HG03108 (cell line): Measurements from ENCODE around the gene KNDC1.
"Not testable (repeated sequence)": the region's sequence is repeated elsewhere in the genome, so short reads cannot be mapped to it uniquely, and the experiment has no call there.

Source experiments
- ATAC-seq: cut with Tn5 transposase; IDR thresholded peaks from one replicate; pipeline ENCODE4 v1.9.1; 2021; ENCODE audit warnings: moderate library complexity; ENCODE audit not compliant: unreplicated experiment

KNDC1 gene

DNA sequence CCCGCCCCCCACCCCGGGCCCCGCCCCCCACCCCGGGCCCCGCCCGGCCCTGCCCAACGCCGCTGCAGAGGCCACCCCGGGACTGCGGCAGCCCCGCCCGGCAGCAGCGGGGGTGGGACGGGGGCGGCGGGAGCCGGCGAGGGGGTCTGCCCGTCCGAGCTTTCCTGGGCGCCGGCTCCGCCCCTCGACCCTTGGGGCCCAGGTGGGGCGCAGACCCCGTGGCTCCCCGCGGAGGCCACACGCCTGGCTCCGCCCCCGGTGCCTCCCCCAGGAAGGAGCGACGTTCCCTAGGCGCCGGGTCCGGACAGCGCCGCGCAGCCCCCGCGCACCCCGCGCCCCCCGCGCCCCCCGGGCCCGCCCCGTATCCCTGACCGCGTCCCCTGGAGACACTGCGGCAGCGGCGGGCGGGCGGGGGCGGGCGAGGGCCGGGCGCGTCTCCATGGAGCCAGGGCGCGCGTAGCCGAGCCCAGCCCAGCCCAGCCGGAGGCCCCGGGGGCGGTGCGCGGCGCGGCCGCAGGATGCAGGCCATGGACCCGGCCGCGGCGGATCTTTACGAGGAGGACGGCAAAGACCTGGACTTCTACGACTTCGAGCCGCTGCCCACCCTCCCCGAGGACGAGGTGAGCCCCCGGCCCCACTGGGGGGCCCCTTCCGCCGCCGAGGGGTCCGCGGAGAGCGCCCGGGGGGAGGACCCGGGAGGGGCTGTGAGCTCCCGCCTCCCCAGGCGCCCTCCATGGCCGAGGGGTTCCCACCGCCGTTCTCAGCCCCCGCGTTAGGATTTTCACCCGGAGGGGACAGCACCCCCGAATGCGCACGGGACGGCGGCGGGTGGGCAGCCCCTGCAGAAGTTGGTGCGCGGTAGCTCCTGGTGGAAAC lies at the start of gene KNDC1:
TSS of gene KNDC1 (plus strand) at position 270 of the 876 bp plus-strand sequence. CDS start at position 519, 249 bp downstream.
- no peak for ATAC-seq

DNA sequence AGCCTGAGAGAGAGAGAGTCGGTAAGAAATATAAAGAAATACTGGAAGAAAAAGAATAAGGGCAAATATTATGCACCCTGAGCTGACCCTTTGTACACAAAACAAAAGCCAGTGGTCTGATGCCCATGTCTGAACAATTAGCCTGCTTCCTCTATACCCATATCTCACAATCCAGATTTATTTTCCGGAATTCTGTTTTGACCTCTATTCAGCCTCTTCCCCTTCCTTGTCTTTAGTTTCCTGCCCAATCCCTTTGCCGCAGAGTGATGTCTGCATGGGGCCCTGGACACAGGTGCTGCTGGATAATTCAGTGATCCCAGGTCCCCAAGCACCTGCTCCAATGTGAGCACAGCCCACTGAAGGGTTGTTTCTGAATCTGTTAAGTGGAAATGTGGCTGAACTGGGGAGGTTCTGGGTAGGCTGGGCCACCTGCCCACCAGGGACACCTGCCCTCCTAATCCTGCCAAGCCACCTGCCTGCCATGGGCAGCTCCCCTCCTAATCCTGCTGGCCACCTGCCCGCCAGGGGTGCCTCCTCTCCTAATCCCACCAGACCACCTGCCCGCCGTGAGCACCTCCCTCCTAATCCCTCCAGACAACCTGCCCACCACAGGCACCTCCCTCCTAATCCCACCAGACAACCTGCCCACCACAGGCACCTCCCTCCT lies 49.3 kb upstream of the KNDC1 start:
- no peak for ATAC-seq

DNA sequence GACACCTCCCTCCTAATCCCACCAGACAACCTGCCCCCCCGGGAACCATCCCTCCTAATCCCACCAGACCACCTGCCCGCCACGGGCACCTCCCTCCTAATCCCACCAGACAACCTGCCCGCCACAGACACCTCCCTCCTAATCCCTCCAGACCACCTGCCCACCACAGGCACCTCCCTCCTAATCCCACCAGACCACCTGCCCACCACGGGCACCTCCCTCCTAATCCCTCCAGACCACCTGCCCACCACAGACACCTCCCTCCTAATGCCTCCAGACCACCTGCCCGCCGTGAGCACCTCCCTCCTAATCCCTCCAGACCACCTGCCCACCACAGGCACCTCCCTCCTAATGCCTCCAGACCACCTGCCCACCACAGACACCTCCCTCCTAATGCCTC lies 48.4 kb upstream of the KNDC1 start:
- ATAC-seq, result not testable (repeated sequence)

DNA sequence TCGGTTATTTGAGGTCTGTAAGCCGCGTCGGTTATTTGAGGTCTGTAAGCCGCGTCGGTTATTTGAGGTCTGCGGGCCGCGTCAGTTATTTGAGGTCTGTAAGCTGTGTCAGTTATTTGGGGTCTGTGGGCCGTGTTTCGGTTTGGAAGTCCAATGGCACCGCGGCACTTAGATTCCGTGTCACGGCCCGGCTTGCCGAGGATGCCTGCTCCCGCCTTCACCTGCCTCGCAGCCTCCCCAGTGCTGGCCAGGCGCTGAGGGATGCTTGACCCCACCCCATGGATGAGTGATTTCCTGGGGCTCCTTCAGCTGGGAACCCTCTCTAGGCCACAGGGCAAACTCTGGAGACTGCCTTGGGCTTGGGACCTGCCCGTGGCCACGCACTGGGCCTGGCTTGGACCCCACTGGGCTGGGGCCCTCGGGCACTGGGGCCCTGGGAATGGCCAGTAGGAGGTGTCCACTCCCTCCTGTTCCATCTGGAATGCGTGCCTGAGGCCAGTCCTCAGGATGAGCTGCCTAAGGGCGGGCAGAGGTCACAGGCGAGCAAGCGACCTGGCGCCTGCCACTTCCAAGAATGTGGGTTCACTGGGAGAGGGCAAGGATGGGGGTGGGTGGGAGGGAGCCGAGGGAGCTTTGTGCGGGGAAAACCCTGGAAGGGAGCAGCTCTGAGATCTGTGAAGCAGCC lies 46.7 kb upstream of the KNDC1 start:
- no peak for ATAC-seq

DNA sequence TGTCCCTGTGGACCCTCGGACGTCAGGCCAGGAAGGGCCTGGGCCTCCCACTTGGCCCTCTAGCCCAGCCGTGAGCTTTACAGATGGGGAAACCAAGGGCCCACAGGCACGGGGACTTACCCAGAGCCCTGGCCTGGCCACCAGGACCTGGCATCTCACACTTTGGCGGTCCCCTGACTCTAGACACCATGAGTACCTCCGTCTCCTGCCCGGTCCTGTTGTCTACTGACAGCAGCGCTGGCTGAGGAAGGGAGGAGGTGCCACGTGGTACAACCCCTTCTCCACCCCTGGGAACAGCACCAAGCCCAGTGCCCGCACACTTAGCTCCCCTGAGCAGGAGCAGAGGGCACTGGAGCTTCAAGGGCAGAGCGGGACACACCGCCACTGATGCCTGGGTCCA lies 46.2 kb upstream of the KNDC1 start:
- ATAC-seq, result no peak

- ATAC-seq, result no peak
Measured at GRCh38 chr10:133114251-133114650, 45.8 kb upstream of the KNDC1 start.

- ATAC-seq, result no peak
Measured at GRCh38 chr10:133114726-133115452, 45.1 kb upstream of the KNDC1 start.

- ATAC-seq, result no peak
Measured at GRCh38 chr10:133115453-133115842, 44.6 kb upstream of the KNDC1 start.

- ATAC-seq, result no peak
Measured at GRCh38 chr10:133115976-133116375, 44.0 kb upstream of the KNDC1 start.

- ATAC-seq, result no peak
Measured at GRCh38 chr10:133116455-133116854, 43.6 kb upstream of the KNDC1 start.

- ATAC-seq, result no peak
Measured at GRCh38 chr10:133117036-133117687, 42.9 kb upstream of the KNDC1 start.

- no peak for ATAC-seq
Measured at GRCh38 chr10:133117688-133118071, 42.3 kb upstream of the KNDC1 start.

GRCh38 chr10:133121479-133121878 lies 38.5 kb upstream of the KNDC1 start:
- no peak for ATAC-seq

DNA sequence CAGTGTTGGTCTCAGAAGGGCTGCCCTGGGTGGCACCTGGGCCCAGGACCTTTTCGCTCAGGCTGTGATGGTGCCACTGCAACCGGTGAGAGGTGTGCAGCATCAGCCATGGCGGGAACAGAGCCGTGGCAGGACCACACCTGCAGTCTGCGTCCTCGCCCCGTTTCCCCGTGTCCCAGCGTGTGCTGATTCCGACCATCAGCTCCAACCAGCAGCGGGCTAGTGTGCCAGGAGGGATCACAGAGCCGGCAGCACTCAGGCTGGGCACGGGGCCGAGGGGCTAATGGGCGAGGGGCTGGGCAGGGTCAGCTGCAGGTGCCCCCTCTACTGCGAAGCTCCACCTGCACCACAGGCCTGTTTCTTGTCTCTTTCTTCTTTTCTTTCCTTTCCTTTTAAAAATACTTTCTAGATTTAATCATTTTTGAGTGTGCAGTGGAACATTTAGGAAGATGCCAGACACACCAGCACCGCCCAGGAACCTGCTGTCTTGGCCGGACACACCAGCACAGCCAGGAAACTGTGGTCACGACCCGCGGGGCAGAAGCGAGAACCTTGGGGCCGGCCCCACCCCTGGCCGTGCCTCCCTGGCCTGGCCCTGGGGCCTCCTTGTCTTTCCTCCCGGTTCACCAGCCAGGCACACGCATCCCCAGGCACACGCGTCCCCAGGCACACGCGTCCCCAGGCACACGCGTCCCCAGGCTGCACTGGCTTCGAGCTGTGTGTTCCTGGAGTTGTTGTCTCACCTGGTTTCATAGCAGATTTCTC lies 37.7 kb upstream of the KNDC1 start:
- no peak for ATAC-seq

DNA sequence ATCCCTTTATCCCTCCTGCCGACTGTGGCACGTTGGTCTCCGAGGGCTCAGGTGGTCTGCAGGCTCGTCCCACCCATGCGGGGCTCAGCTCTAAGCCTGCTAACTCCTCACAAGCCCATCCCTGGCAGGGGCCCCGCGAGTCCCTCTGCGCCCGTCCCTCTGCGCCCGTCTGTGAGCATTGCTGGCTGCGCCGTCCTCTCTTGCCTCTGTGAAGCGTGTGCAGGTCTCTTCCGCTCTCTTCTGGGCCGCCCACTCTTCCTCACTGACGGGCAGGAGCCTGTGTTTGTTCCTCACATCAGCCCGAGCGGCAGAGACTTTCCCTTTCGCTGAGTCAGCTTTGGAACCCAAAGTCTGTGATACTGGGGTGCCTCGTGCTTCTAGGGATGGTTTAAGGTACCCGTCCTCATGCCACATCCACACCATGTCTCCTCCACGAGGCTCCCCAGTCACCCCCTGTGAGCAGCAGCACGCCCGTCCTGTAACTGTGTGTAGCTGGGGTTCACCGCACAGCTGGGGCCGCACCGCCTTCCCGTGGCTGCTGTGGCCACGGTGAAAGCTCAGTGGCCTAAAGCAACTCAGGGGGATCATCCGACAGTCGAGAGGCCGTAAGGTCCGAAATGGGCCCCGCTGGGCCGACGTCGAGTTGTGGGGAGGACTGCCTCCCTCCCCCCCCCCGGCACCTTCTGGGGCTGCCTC lies 36.8 kb upstream of the KNDC1 start:
- no peak for ATAC-seq

DNA sequence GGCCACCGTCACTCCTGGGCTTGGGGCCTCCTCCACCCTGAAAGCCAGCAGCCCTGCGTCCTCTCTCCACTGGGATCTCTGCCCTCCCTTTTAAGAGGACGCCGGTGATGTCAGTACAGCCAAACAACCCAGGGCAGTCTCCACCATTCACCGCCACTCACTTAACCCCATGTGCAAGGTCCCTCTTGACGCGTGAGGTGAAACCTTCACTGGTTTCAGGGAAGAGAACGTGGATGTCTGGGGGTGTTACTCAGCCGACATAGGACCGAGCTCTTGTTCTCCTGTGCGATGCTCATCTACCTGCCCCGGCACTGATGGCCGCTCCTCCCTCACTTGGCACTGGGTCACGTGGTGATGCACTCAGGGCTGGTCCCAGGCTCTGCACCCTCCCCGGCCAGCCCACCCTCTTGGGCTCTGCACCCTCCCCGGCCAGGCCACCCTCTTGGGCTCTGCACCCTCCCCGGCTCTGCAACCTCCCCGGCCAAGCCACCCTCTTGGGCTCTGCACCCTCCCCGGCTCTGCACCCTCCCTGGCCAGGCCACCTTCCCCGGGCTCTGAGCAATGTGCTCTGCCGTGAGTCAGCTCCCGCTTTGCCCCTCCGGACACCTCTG lies 36.2 kb upstream of the KNDC1 start:
- no peak for ATAC-seq

- ATAC-seq, result no peak
Measured at GRCh38 chr10:133124357-133125211, 35.4 kb upstream of the KNDC1 start.

DNA sequence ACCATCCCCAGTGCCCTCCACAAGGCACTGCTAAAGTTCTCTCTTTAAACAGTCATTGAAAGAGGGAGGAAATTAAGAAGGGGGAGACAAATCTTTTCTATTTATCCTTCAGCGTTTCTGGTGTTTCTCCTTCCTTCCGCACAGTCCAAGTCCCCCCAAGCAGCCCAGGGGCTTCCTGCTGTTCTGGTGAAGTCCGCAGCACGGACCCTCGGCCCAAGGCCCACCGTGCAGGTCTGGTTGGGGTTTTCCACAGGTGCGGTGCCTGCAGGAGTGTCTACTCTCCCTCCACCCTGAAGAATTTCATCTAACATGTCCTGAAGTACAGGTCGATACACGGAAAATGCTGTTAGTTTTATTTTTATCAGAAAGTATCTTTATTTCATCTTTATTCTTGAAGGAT lies 34.1 kb upstream of the KNDC1 start:
- ATAC-seq, result no peak
